ENCODE measurements around the gene PARD3B.

Gene PARD3B

GRCh38 chr2:204842661-204843485, 297.6 kb downstream of the PARD3B start:
- TF ChIP-seq, protein P1, sequence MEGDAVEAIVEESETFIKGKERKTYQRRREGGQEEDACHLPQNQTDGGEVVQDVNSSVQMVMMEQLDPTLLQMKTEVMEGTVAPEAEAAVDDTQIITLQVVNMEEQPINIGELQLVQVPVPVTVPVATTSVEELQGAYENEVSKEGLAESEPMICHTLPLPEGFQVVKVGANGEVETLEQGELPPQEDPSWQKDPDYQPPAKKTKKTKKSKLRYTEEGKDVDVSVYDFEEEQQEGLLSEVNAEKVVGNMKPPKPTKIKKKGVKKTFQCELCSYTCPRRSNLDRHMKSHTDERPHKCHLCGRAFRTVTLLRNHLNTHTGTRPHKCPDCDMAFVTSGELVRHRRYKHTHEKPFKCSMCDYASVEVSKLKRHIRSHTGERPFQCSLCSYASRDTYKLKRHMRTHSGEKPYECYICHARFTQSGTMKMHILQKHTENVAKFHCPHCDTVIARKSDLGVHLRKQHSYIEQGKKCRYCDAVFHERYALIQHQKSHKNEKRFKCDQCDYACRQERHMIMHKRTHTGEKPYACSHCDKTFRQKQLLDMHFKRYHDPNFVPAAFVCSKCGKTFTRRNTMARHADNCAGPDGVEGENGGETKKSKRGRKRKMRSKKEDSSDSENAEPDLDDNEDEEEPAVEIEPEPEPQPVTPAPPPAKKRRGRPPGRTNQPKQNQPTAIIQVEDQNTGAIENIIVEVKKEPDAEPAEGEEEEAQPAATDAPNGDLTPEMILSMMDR (IDR thresholded peaks at IDR 0.05; ENCODE audit: insufficient read depth, low read depth, low read length, missing control alignments): no peak
- H3K4me3 ChIP-seq (ENCODE audit: low read depth, low read length): no peak overlapping the region
- no peak for DNase-seq (ENCODE audit: low read depth)

- no peak for DNase-seq (ENCODE audit: low read depth)
- TF ChIP-seq, protein P1 (IDR thresholded peaks at IDR 0.05; ENCODE audit: insufficient read depth, low read depth, low read length, missing control alignments): no peak
- no peak overlapping the region for H3K4me3 ChIP-seq (ENCODE audit: low read depth, low read length)
Measured at GRCh38 chr2:204846471-204846870, 301.2 kb downstream of the PARD3B start.

DNA sequence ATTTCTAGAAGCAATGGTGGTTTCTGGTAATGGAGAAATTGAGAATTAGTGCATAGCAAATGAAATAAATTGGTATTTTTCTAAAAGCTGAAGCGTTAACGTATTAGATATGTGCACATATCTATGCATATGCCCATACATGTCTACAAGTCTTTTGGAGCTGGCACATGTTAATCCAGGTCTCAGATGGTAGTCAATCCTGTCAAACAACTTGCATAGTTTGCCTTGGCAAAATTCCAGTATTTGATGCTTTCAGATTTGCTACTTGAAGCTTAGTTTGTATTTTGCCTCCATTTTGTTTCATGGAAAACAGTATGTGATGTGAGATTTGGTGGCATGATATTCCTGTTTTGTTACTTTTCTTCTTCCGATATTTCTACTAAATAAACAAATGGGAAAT, 304.6 kb downstream of the PARD3B start:
- TF ChIP-seq, protein P1 (IDR thresholded peaks at IDR 0.05; ENCODE audit: insufficient read depth, low read depth, low read length, missing control alignments): no peak
- no peak for DNase-seq (ENCODE audit: low read depth)

DNA sequence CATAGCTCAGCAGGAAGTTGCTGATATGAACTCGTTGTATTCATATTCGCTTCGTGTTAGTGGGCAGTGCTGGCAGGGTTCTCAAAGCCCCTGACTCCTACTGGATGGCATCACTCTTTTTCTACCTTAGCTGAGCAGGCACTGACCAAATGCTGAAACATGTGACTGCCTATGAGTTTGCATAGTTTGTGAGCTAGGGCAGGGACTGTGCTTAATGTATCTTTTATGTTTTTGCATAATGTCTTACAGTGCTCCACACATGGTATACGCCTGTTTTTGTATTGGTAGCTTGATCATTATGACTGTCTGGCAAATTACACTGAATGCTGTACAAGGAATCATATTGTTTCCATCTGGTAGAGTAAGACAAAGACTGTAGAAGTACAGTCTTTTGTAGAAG, 305.3 kb downstream of the PARD3B start:
- TF ChIP-seq, protein P1 (IDR thresholded peaks at IDR 0.05; ENCODE audit: insufficient read depth, low read depth, low read length, missing control alignments): no peak
- no peak for DNase-seq (ENCODE audit: low read depth)
- no peak overlapping the region for H3K4me3 ChIP-seq (ENCODE audit: low read depth, low read length)

More for the DNA sequence above, 304.6 kb downstream of the PARD3B start:
- H3K4me3 ChIP-seq (ENCODE audit: low read depth, low read length): no peak overlapping the region

- H3K4me3 ChIP-seq (ENCODE audit: low read depth, low read length): no peak overlapping the region
- TF ChIP-seq, protein P1 (IDR thresholded peaks at IDR 0.05; ENCODE audit: insufficient read depth, low read depth, low read length, missing control alignments): no peak
- no peak for DNase-seq (ENCODE audit: low read depth)
Measured at GRCh38 chr2:204853905-204854304, 308.6 kb downstream of the PARD3B start.

GRCh38 chr2:204860274-204860673, 315.0 kb downstream of the PARD3B start:
- H3K4me3 ChIP-seq (ENCODE audit: low read depth, low read length): no peak overlapping the region
- TF ChIP-seq, protein P1 (IDR thresholded peaks at IDR 0.05; ENCODE audit: insufficient read depth, low read depth, low read length, missing control alignments): no peak
- DNase-seq (ENCODE audit: low read depth): no peak

DNA sequence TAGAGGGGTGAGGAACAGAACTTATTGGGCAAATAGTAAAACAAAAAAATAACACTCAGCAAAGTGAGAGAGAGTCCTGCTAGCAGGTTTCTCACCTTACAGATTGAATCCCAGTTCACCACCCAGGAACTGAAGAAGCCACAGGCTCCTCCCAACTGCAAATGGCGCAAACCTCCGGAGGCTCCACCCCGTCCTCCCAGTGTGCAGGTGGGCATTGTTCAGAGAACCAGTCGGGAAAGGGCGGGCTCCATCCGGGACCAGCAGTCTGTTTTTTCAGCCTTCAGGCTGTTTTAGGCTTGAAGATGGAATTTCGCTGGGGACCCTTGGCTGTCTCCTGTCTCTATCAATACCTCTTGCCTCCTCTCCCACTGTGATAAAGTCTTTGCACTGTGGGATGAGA, 317.5 kb downstream of the PARD3B start:
- H3K4me3 ChIP-seq (ENCODE audit: low read depth, low read length): no peak overlapping the region
- DNase-seq (ENCODE audit: low read depth): no peak
- TF ChIP-seq, protein P1 (IDR thresholded peaks at IDR 0.05; ENCODE audit: insufficient read depth, low read depth, low read length, missing control alignments): no peak

All from GM12865 (cell line).